ENCODE measurements around the gene CAV3. TPM values are rescaled to one million over a fixed set of nuclear protein-coding genes. Genes with fewer than 3 reads are reported as not detected.

The CAV3 gene
- total RNA-seq, 5 donors from 2014 or later (not counting 1 experiment from before 2014, with no cell fraction given) = not detected

Other genes with a start within 250 kb of the CAV3 start
- gene LMCD1, start 232.0 kb upstream of the CAV3 start, total RNA-seq = 1 to 10 TPM in 1 of 5 donors, under 1 TPM in 4; 0.61 to 1.5 (median 0.63) TPM
- under 1 TPM in 1 of 5 donors, not detected in 4; 0.13 TPM for gene SSUH2, start 89.0 kb upstream of the CAV3 start, total RNA-seq
- under 1 TPM; 0.10 to 0.63 (median 0.18) TPM for gene OXTR, start 35.8 kb downstream of the CAV3 start, total RNA-seq
- 10 to 100 TPM; 13.7 to 18.5 (median 16.5) TPM for gene RAD18, start 229.7 kb downstream of the CAV3 start, total RNA-seq